NCI-H128 (cell line): ENCODE results near the gene TMEM183A.
"Not testable (repeated sequence)": the region's sequence is repeated elsewhere in the genome, so short reads cannot be mapped to it uniquely, and the experiment has no call there.

Experiments used
- DNase-seq: peaks from one replicate; lab custom pipeline; 2025; ENCODE audit not compliant: unreplicated experiment; lab: John Stamatoyannopoulos, UW

Gene TMEM183A

GRCh38 chr1:203006948-203007871, at the start of gene TMEM183A:
TSS of gene TMEM183A (plus strand) at chr1:203007374. CDS start at chr1:203007466, 92 bp downstream.
- DNase-seq, result peak; percentile 97

- peak; percentile 85 for DNase-seq
These were observed 49.2 kb upstream of the TMEM183A start, which contains the start of gene ADIPOR1 for GRCh38 chr1:202957733-202958543. TSS of gene ADIPOR1 (minus strand) at chr1:202958312. CDS start at chr1:202951070, 7,242 bp downstream.

GRCh38 chr1:202958544-202959275, 48.5 kb upstream of the TMEM183A start:
- DNase-seq, result no peak

GRCh38 chr1:202959276-202959620, 47.9 kb upstream of the TMEM183A start:
- peak; percentile 6 for DNase-seq

- no peak for DNase-seq
These were observed 45.8 kb upstream of the TMEM183A start for GRCh38 chr1:202961220-202961880.

- peak; percentile 89 for DNase-seq
These were observed 42.3 kb upstream of the TMEM183A start for GRCh38 chr1:202964791-202965410.

- no peak for DNase-seq
These were observed 41.8 kb upstream of the TMEM183A start for GRCh38 chr1:202965422-202965821.

GRCh38 chr1:202966006-202966898, 40.9 kb upstream of the TMEM183A start:
- no peak for DNase-seq

GRCh38 chr1:202967684-202968281, 39.4 kb upstream of the TMEM183A start:
- no peak for DNase-seq

GRCh38 chr1:202968351-202968750, 38.8 kb upstream of the TMEM183A start:
- DNase-seq, result no peak

GRCh38 chr1:202968895-202969295, 38.3 kb upstream of the TMEM183A start:
- DNase-seq, result peak; percentile 6

- no peak for DNase-seq
These were observed 35.1 kb upstream of the TMEM183A start for GRCh38 chr1:202972046-202972445.

GRCh38 chr1:202974856-202975255, 32.3 kb upstream of the TMEM183A start:
- no peak for DNase-seq

- no peak for DNase-seq
These were observed 30.5 kb upstream of the TMEM183A start for GRCh38 chr1:202976633-202977032.

- no peak for DNase-seq
These were observed 27.7 kb upstream of the TMEM183A start for GRCh38 chr1:202979459-202979858.

- no peak for DNase-seq
These were observed 25.2 kb upstream of the TMEM183A start for GRCh38 chr1:202981939-202982338.

GRCh38 chr1:202982715-202983430, 24.3 kb upstream of the TMEM183A start:
- DNase-seq, result no peak

- not testable (repeated sequence) for DNase-seq
These were observed 21.1 kb upstream of the TMEM183A start for GRCh38 chr1:202986120-202986519.
